ENCODE measurements around the gene CCDC50. TPM values are rescaled to one million over a fixed set of nuclear protein-coding genes. Genes with fewer than 3 reads are reported as not detected.
A peak's percentile ranks its signal among the peaks of the same experiment; 100 is the strongest.

The CCDC50 gene
- total RNA-seq, 1 experiment from 2014 or later: 21.0 TPM

GRCh38 chr3:191399918-191400317 is 70.7 kb downstream of the CCDC50 start:
- no peak overlapping the region for H2AFZ ChIP-seq (ENCODE audit: low read length)
- no peak overlapping the region for H3K14ac ChIP-seq (ENCODE audit: insufficient read depth, low read length)
- no peaks in the 10 kb centered on the region for H3K23me2 ChIP-seq (ENCODE audit: insufficient read length, low read depth, low read length, poor library complexity, severe bottlenecking)
- H2BK20ac ChIP-seq (ENCODE audit: low read depth, low read length, poor library complexity, severe bottlenecking): no peak overlapping the region
- H3K18ac ChIP-seq (ENCODE audit: insufficient read length, low read depth, low read length): no peak overlapping the region
- no peaks in the 10 kb centered on the region for H4K20me1 ChIP-seq (ENCODE audit: control insufficient read depth, insufficient read depth, insufficient read length)
- no peak overlapping the region for H3K4me2 ChIP-seq (ENCODE audit: insufficient read depth, insufficient read length, low read length)
- no peak overlapping the region for H2BK5ac ChIP-seq (ENCODE audit: insufficient read length, low read length)
- no peak for TF ChIP-seq CTCF (conservative IDR thresholded peaks at IDR 0.05)
- no peaks in the 10 kb centered on the region for H3K27me3 ChIP-seq (ENCODE audit: insufficient read depth, low read length)
- no peak overlapping the region for H4K8ac ChIP-seq (replicated peaks; ENCODE audit: insufficient read length, low read depth, low read length)
- peaks cover 2 to 4% (median 2%) of the 10 kb centered on the region in 3 experiments; a peak in 5 of 7 replicates for H3K36me3 Mint-ChIP-seq (ENCODE audit: insufficient read depth in 1 of 3, low read depth in 3 of 3)
- H3K4me1 ChIP-seq (ENCODE audit: insufficient read depth, low read length): peaks cover 8% of the 10 kb centered on the region; the same call in 1 of the 2 replicates
- H3K79me2 ChIP-seq (ENCODE audit: insufficient read depth, low read length): no peaks in the 10 kb centered on the region
- H3K27me3 Mint-ChIP-seq (ENCODE audit: low read depth): no peaks in the 10 kb centered on the region; the same call in 1 of the 2 replicates
- H3T11ph ChIP-seq (ENCODE audit: low read length): no peak overlapping the region
- no peak overlapping the region for H2BK12ac ChIP-seq (ENCODE audit: insufficient read length, low read depth, low read length)
- H3K9me3 ChIP-seq (ENCODE audit: control insufficient read depth, low read depth, low read length): no peaks in the 10 kb centered on the region
- H3K9me3 Mint-ChIP-seq: no peaks in the 10 kb centered on the region; a peak in 3 of 5 replicates
- no peak overlapping the region for H2BK15ac ChIP-seq (ENCODE audit: low read depth, low read length)
- no peak overlapping the region; a peak in 1 of 7 replicates for H3K27ac Mint-ChIP-seq
- no peak overlapping the region for H3K27ac ChIP-seq (ENCODE audit: insufficient read length, low read depth, low read length)
- DNase-seq: no peak
- H4K91ac ChIP-seq (ENCODE audit: insufficient read length, low read depth, low read length): no peak overlapping the region
- H3K4ac ChIP-seq (ENCODE audit: low read depth, low read length): no peak overlapping the region
- H3K4me3 Mint-ChIP-seq: no peak overlapping the region
- H3K79me1 ChIP-seq (ENCODE audit: insufficient read depth, low read depth, low read length, poor library complexity, severe bottlenecking): no peaks in the 10 kb centered on the region
- no CpG with 5 or more reads among the region's 3 CpGs for WGBS (ENCODE audit: extremely low coverage, insufficient read length, low lambda C conversion rate)
- H2AK5ac ChIP-seq (ENCODE audit: insufficient read length, low read length): peak overlapping the region; percentile 24
- no peak overlapping the region for H4K5ac ChIP-seq (ENCODE audit: insufficient read length, low read depth, low read length)
- peaks cover 5 to 9% of the 10 kb centered on the region in 2 experiments for H3K4me1 Mint-ChIP-seq
- H3K9ac ChIP-seq (ENCODE audit: extremely low read depth, insufficient read length, low read length): no peak overlapping the region
- H2BK120ac ChIP-seq (ENCODE audit: low read depth, low read length, poor library complexity, severe bottlenecking): no peak overlapping the region
- no peak overlapping the region for H3K56ac ChIP-seq (ENCODE audit: insufficient read length, low read depth, low read length)
- no peak overlapping the region for H3K23ac ChIP-seq (ENCODE audit: insufficient read length, low read depth, low read length)

Measured in H9 (cell line).